AG04449 (cell line): Measurements from ENCODE around the gene MYL6B.
"Not testable (repeated sequence)": the region's sequence is repeated elsewhere in the genome, so short reads cannot be mapped to it uniquely, and the experiment has no call there.

ENCODE experiments used
- CTCF ChIA-PET: fragments of 350-600 bp; formaldehyde crosslinking; extraction: SDS; loops from one replicate; lab custom pipeline; 2021; ENCODE audit warnings: antibody characterized with exemption; lab: Yijun Ruan, JAX
- POLR2A ChIA-PET: fragments of 400-600, 350-600 bp; formaldehyde crosslinking; extraction: SDS; loops from one replicate; lab custom pipeline; 2020; ENCODE audit warnings: antibody characterized with exemption, inconsistent platforms; lab: Yijun Ruan, JAX
- DNase-seq: peaks from one replicate; pipeline ENCODE4 v3.0.0-alpha.2; 2010; ENCODE audit warnings: low read depth, low spot score
- H3K4me3 ChIP-seq: 2 replicates; pipeline ENCODE4 v1.5.1; 2011; ENCODE audit warnings: low read depth, mild to moderate bottlenecking, control low read depth, low read length
- TF ChIP-seq, protein P1 (sequence below): IDR thresholded peaks from one replicate; pipeline ENCODE4 v1.5.1; 2011; ENCODE audit warnings: mild to moderate bottlenecking, moderate library complexity, low read length, control low read depth, inconsistent platforms; ENCODE audit not compliant: insufficient read depth; ENCODE audit errors: missing control alignments

The MYL6B gene

DNA sequence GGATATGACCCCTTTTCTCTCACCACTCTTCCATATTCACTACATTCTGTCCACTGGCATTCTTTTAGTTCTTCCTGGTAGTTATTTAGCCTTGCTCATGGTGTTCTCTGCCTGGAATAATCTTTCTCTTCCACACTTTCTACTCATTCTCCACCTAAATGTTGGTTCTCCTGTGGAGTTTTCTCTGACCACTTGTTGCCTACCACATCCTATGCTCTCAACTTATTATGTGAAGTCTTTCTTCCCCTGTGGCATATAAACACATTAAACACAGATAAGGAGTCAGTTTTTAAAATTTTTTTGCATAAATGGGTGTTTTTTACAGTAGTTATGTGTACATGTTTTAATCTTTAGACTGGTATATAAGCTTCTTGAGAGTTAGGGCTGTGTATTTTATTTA lies 40.2 kb downstream of the MYL6B start:
- ChIA-PET POLR2A (no interaction called here), CTCF (interaction anchor here (0.6 to 7.4 kb wide), 17 partner anchors 9 to 271 kb away, joined by 3 to 311 read pairs (median 8); partner anchors contain the start of genes ANKRD52, ESYT1, RNF41 and ZC3H10)
- no peak for DNase-seq
- TF ChIP-seq, protein P1, sequence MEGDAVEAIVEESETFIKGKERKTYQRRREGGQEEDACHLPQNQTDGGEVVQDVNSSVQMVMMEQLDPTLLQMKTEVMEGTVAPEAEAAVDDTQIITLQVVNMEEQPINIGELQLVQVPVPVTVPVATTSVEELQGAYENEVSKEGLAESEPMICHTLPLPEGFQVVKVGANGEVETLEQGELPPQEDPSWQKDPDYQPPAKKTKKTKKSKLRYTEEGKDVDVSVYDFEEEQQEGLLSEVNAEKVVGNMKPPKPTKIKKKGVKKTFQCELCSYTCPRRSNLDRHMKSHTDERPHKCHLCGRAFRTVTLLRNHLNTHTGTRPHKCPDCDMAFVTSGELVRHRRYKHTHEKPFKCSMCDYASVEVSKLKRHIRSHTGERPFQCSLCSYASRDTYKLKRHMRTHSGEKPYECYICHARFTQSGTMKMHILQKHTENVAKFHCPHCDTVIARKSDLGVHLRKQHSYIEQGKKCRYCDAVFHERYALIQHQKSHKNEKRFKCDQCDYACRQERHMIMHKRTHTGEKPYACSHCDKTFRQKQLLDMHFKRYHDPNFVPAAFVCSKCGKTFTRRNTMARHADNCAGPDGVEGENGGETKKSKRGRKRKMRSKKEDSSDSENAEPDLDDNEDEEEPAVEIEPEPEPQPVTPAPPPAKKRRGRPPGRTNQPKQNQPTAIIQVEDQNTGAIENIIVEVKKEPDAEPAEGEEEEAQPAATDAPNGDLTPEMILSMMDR, result no peak
- no peak overlapping the region for H3K4me3 ChIP-seq

DNA sequence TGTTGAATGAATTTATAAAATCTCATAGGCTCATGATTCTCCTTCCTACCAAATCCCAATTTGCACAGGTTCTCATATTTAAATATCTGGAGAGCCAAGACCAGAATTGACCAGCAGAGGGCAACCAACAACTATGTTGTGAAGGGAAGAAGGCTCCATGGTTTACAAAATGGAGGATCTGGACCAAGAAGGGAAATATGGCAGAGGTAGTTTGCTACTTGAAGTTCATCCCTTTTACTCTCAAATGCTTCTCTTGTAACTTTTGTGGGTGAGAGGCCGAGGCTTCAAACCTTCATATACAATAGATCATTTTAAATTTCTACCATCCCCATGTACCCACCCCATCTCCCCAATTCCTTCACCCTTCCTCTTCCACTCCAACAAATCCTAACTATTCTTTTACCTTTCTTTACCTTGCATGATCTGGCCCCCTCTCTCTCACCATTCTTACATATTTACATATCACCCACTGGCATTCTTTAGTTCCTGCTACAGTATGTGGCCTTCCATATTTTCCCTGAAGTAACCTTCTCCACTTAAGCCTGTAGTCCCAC lies 40.7 kb downstream of the MYL6B start:
- ChIA-PET CTCF (interaction anchor here (0.6 to 7.4 kb wide), 22 partner anchors 9 to 271 kb away, joined by 3 to 311 read pairs (median 8); partner anchors contain the start of genes ANKRD52, COQ10A, ESYT1 and RNF41), POLR2A (no interaction called here)
- DNase-seq, result peak; percentile 45
- TF ChIP-seq, protein P1, result peak; percentile 59
- no peak overlapping the region for H3K4me3 ChIP-seq

DNA sequence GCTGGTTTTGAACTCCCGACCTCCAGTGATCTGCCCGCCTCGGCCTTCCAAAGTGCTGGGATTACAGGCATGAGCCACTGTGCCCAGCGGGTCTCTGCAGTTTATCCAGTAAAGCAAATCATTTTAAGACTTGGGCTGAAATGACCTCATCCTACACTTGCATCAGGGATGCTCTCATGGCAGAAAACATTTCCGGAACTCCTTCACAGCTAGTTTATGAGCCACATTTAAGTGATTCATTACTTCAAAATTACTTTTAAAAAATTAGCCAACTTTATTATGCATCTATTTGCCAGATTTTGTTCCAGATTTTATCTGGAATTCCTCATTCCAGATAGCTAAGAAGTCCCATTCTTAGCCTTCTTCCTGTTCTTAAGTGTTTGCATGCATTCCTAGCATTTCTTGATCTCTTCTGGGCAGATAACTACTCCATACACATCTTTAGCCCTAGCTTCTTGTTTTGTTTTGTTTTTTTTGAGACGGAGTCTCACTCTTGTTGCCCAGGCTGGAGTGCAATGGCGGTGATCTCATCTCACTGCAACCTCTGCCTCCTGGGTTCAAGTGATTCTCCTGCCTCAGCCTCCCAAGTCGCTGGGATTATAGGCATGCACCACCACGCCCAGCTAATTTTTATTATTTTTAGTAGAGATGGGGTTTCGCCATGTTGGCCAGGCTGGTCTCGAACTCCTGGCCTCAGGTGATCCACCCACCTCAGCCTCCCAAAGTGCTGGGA lies 44.6 kb downstream of the MYL6B start:
- CTCF ChIA-PET, result interaction anchor here (1.2 to 5.0 kb wide), 4 partner anchors 10 to 295 kb away, joined by 3 to 58 read pairs (median 11); partner anchors contain the start of genes ANKRD52 and RNF41
- DNase-seq, result peak; percentile 95
- POLR2A ChIA-PET, result interaction anchor here (0.6 to 3.1 kb wide), 11 partner anchors 9 to 163 kb away, joined by 3 to 49 read pairs (median 4); partner anchors contain the start of genes ANKRD52, COQ10A, ESYT1 and RNF41
- H3K4me3 ChIP-seq, result not testable (repeated sequence)

DNA sequence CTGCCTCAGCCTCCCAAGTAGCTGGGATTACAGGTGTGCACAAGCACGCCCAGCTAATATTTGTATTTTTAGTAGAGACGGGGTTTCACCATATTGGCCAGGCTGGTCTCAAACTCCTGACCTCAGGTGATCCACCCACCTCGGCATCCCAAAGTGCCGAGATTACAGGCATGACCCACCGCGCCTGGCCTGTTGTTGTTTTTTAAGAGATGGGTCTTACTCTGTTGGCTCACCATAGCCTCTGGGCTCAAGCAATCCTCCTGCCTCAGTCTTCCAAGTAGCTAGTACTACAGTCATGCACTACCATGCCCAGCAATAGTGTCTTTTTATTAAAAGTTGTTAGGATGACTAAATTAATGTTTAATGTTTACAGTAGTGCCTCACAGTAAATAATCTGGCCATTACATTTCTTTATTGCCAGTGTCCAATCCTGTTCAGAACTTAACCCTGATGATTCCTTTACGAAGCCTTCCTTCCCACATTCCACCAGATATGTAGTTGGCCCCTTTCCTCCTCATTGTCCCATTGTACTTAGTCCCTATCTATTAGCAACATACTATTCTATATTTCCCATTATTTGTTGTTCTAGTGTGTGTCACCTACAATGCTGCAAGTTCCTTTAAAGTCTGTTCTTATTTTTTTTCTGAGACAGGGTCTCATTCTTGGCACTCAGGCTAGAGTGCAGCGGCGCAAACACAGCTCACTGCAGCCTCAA lies 45.7 kb downstream of the MYL6B start:
- TF ChIP-seq, protein P1, result no peak
- H3K4me3 ChIP-seq, result no peak overlapping the region
- ChIA-PET CTCF (interaction anchor here (0.6 to 5.6 kb wide), 5 partner anchors 8 to 112 kb away, joined by 3 to 58 read pairs (median 16); partner anchors contain the start of genes ANKRD52, RNF41 and SMARCC2), POLR2A (interaction anchor here (1.5 to 3.1 kb wide), 3 partner anchors 8 to 23 kb away, joined by 5 to 49 read pairs (median 7); partner anchors contain the start of genes RNF41 and SMARCC2)
- DNase-seq, result no peak

DNA sequence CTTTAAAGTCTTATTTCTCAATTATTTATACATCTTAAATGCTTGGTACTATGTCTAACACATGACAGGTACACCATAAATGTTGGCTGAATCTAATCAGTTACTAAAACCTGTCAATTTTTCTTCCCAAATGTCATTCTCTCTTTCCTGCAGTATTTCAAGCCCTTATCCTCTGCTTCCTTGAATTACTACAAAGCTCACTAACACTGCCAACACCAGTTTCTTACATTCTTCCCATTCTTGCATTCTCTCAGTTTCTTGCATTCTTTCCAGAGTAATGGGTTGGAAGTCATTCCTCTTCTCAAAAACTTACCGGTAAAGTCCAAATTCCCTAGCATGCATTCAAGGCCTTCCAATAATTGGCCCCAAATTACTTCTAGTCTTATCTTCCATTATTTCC lies 46.4 kb downstream of the MYL6B start:
- DNase-seq, result no peak
- CTCF ChIA-PET, result interaction anchor here (3.3 to 5.6 kb wide), 3 partner anchors 9 to 24 kb away, joined by 16 to 29 read pairs (median 24); partner anchors contain the start of genes RNF41 and SMARCC2
- TF ChIP-seq, protein P1, result no peak
- no peak overlapping the region for H3K4me3 ChIP-seq
- POLR2A ChIA-PET, result interaction anchor here (2.3 to 3.1 kb wide), 2 partner anchors 9 to 23 kb away, joined by 7 to 49 read pairs; partner anchors contain the start of genes RNF41 and SMARCC2

DNA sequence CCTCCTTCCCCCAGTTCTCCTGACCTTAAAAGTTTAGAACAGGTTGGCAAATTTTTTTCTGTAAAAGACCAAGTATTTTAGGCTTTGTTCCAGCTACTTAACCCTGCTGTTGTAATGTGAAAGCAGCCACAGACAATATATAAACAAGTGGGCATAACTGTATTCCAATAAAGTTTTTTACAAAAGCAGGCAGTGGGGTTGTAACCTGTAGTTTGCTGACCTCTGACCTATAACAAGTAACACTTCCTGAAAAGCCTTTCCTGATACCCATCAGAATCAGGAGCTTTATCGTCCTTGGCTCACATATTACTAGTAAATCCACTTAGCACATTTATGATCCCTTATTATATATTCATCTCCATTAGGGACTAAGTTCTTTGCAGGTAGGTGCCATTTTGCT lies 50.0 kb downstream of the MYL6B start:
- no peak overlapping the region for H3K4me3 ChIP-seq
- POLR2A ChIA-PET, result interaction anchor here (2.4 kb wide), 1 partner anchor 19 kb away, joined by 16 read pairs; the partner anchor contains the start of gene RNF41
- no peak for DNase-seq
- CTCF ChIA-PET, result interaction anchor here (1.1 to 5.6 kb wide), 8 partner anchors 9 to 463 kb away, joined by 4 to 29 read pairs (median 5); partner anchors contain the start of genes ANKRD52, RNF41 and SMARCC2
- TF ChIP-seq, protein P1, result no peak
